ENCODE measurements around the gene LCN2. TPM values are rescaled to one million over a fixed set of nuclear protein-coding genes. Genes with fewer than 3 reads are reported as not detected.

LCN2 gene
- total RNA-seq, 2 donors from 2014 or later = 12.3 to 358 TPM

Other genes with a start within 250 kb of the LCN2 start
- 100 to 1,000 TPM; 222 to 302 TPM for gene ST6GALNAC6, start 249.8 kb upstream of the LCN2 start, total RNA-seq
- 10 to 100 TPM; 37.5 to 46.9 TPM for gene ST6GALNAC4, start 232.4 kb upstream of the LCN2 start, total RNA-seq
- gene PIP5KL1, start 218.7 kb upstream of the LCN2 start, total RNA-seq = 1 to 10 TPM; 1.3 to 1.9 TPM
- 10 to 100 TPM; 25.1 to 28.6 TPM for gene DPM2, start 211.6 kb upstream of the LCN2 start, total RNA-seq
- 100 to 1,000 TPM; 157 to 175 TPM for gene EEIG1, start 168.5 kb upstream of the LCN2 start, total RNA-seq
- 10 to 100 TPM in 1 of 2 donors, 1 to 10 TPM in 1; 10.0 to 10.5 TPM for gene NAIF1, start 82.1 kb upstream of the LCN2 start, total RNA-seq
- gene SLC25A25, start 81.2 kb upstream of the LCN2 start, total RNA-seq = 10 to 100 TPM; 20.5 to 26.2 TPM
- gene PTGES2, start 21.7 kb upstream of the LCN2 start, total RNA-seq = 100 to 1,000 TPM in 1 of 2 donors, 10 to 100 TPM in 1; 84.2 to 113 TPM
- gene BBLN, start 10.8 kb downstream of the LCN2 start, total RNA-seq = 10 to 100 TPM; 35.6 to 50.5 TPM
- gene CIZ1, start 42.1 kb downstream of the LCN2 start, total RNA-seq = 100 to 1,000 TPM in 1 of 2 donors, 10 to 100 TPM in 1; 88.9 to 103 TPM
- 1 to 10 TPM; 3.8 to 7.8 TPM for gene DNM1, start 53.9 kb downstream of the LCN2 start, total RNA-seq
- 100 to 1,000 TPM in 1 of 2 donors, 10 to 100 TPM in 1; 83.6 to 104 TPM for gene GOLGA2, start 126.6 kb downstream of the LCN2 start, total RNA-seq
- 10 to 100 TPM; 11.0 to 13.2 TPM for gene SWI5, start 126.8 kb downstream of the LCN2 start, total RNA-seq
- gene TRUB2, start 173.0 kb downstream of the LCN2 start, total RNA-seq = 10 to 100 TPM; 22.5 to 28.7 TPM
- gene COQ4, start 173.4 kb downstream of the LCN2 start, total RNA-seq = 10 to 100 TPM; 51.1 to 64.4 TPM
- 10 to 100 TPM; 46.0 to 58.2 TPM for gene SLC27A4, start 191.1 kb downstream of the LCN2 start, total RNA-seq
- gene URM1, start 221.9 kb downstream of the LCN2 start, total RNA-seq = 10 to 100 TPM; 50.9 to 69.3 TPM

Data from left colon (tissue), 2 donors.